Neutrophil (primary cell): ENCODE measurements around the gene SPDYA.
A peak's percentile ranks its signal among the peaks of the same experiment; 100 is the strongest.

Source experiments
- H3K27ac ChIP-seq: fragments of 200-600 bp; sonication (generic); 2 replicates; pipeline ENCODE4 v1.5.1; 2016; ENCODE audit warnings: mild to moderate bottlenecking, moderate library complexity
- H3K27me3 ChIP-seq: fragments of 200-600 bp; sonication (generic); 2 replicates; pipeline ENCODE4 v1.6.0; 2016; ENCODE audit warnings: mild to moderate bottlenecking
- H3K36me3 ChIP-seq: fragments of 200-600 bp; sonication (generic); 2 replicates; pipeline ENCODE4 v1.5.1; 2017
- H3K4me1 ChIP-seq, 2 experiments: fragments of 200-600 bp in 1 of 2; sonication (generic) in 1 of 2; 1 replicate in 1 of 2; 2 replicates in 1 of 2; pipeline versions ENCODE4 v1.5.1 to v1.6.1; 2013 to 2016; ENCODE audit warnings: low read depth in 1 of 2, low read length in 1 of 2, mild to moderate bottlenecking in 1 of 2, moderate library complexity in 1 of 2; ENCODE audit not compliant: control insufficient read depth in 1 of 2, insufficient read depth in 1 of 2
- H3K4me3 ChIP-seq, 2 experiments: fragments of 200-600 bp in 1 of 2; sonication (generic) in 1 of 2; 1 replicate in 1 of 2; 2 replicates in 1 of 2; pipeline ENCODE4 v1.5.1; 2013 to 2016; ENCODE audit warnings: low read depth in 1 of 2, low read length in 1 of 2, mild to moderate bottlenecking in 1 of 2, moderate library complexity in 1 of 2
- H3K9me3 ChIP-seq: fragments of 200-600 bp; sonication (generic); 2 replicates; pipeline ENCODE4 v1.5.1; 2016
- TF ChIP-seq, protein P1 (sequence below): fragments of 200-600 bp; sonication (generic); IDR thresholded peaks from 2 replicates; pipeline ENCODE4 v1.5.1; 2016; ENCODE audit warnings: antibody characterized with exemption

Gene SPDYA

DNA sequence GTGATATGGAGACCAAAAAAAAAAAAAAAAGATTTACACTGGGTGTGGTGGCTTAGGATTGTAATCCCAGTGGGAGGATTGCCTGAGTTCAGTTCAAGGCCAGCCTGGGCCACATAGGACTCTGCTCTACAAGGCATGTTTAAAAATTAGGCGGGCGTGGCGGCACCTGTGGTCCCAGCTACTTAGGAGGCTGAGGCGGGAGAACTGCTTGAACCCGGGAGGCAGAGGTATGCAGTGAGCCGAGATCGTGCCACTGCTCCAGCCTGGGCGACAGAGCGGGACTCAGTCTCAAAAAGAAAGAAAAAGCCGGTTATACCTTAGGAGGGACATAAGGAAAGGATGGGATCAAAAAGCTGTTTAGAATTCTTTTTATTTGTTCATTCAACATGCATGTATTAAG is 707 bp upstream of the SPDYA start:
- Histone ChIP-seq H3K9me3 (no peaks in the 10 kb centered on the region), H3K27me3 (peaks cover 27% of the 10 kb centered on the region), H3K4me1 (peaks cover 13 to 15% of the 10 kb centered on the region in 2 experiments), H3K36me3 (peaks cover 13% of the 10 kb centered on the region), H3K4me3 (peak overlapping the region in 1 of 2 experiments; percentile 55), H3K27ac (no peak overlapping the region)
- TF ChIP-seq, protein P1, sequence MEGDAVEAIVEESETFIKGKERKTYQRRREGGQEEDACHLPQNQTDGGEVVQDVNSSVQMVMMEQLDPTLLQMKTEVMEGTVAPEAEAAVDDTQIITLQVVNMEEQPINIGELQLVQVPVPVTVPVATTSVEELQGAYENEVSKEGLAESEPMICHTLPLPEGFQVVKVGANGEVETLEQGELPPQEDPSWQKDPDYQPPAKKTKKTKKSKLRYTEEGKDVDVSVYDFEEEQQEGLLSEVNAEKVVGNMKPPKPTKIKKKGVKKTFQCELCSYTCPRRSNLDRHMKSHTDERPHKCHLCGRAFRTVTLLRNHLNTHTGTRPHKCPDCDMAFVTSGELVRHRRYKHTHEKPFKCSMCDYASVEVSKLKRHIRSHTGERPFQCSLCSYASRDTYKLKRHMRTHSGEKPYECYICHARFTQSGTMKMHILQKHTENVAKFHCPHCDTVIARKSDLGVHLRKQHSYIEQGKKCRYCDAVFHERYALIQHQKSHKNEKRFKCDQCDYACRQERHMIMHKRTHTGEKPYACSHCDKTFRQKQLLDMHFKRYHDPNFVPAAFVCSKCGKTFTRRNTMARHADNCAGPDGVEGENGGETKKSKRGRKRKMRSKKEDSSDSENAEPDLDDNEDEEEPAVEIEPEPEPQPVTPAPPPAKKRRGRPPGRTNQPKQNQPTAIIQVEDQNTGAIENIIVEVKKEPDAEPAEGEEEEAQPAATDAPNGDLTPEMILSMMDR, result no peak

GRCh38 chr2:28818053-28818452 is 7.4 kb downstream of the SPDYA start:
- H3K36me3 ChIP-seq, result no peaks in the 10 kb centered on the region
- H3K4me3 ChIP-seq, result no peak overlapping the region
- TF ChIP-seq, protein P1, result no peak
- H3K9me3 ChIP-seq, result no peaks in the 10 kb centered on the region
- no peak overlapping the region for H3K27ac ChIP-seq
- H3K4me1 ChIP-seq, result peaks cover 0 to 4% of the 10 kb centered on the region in 2 experiments
- no peaks in the 10 kb centered on the region for H3K27me3 ChIP-seq

DNA sequence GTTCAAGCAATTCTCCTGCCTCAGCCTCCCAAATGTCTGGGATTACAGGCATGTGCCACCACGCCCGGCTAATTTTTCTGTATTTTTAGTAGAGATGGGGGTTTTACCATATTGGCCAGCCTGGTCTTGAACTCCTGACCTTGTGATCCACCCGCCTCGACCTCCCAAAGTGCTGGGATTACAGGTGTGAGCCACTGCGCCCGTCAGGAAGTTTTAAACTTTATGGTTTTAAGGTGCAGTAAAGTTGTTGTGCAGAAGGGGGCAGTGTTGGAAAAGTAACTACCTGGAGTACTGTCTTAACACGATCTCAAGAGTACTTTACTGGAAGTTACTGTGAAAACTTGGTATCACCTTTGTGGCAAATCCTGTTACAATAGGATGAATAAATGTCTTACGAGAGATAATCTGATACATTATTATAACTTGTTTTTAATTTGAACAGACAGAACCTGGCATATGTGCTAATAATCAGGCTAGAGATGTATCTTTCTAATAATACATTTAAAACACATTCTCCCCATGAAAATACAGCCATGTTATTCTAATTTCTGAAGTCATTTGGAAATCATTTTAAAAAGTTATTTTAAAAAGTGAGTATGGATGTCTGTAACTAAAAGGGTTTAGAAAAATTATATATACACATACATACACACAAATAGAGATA is 10.8 kb downstream of the SPDYA start:
- TF ChIP-seq, protein P1, result peak; percentile 77
- Histone ChIP-seq H3K4me3 (no peak overlapping the region), H3K36me3 (no peaks in the 10 kb centered on the region)

GRCh38 chr2:28822036-28822435 is 11.4 kb downstream of the SPDYA start:
- H3K27me3 ChIP-seq, result no peaks in the 10 kb centered on the region
- no peaks in the 10 kb centered on the region for H3K9me3 ChIP-seq
- no peaks in the 10 kb centered on the region for H3K36me3 ChIP-seq
- TF ChIP-seq, protein P1, result no peak
- H3K4me3 ChIP-seq, result no peak overlapping the region
- H3K4me1 ChIP-seq, result peaks cover 0 to 4% of the 10 kb centered on the region in 2 experiments
- H3K27ac ChIP-seq, result no peak overlapping the region

More for the DNA sequence above, 10.8 kb downstream of the SPDYA start:
- Histone ChIP-seq H3K9me3 (no peaks in the 10 kb centered on the region), H3K27me3 (no peaks in the 10 kb centered on the region), H3K27ac (no peak overlapping the region), H3K4me1 (peaks cover 0 to 4% of the 10 kb centered on the region in 2 experiments)

- Histone ChIP-seq H3K9me3 (no peaks in the 10 kb centered on the region), H3K27ac (no peak overlapping the region), H3K27me3 (no peaks in the 10 kb centered on the region), H3K4me3 (no peak overlapping the region), H3K4me1 (peaks cover 0 to 4% of the 10 kb centered on the region in 2 experiments), H3K36me3 (no peaks in the 10 kb centered on the region)
- TF ChIP-seq, protein P1, result no peak
These were observed 13.6 kb downstream of the SPDYA start for GRCh38 chr2:28824207-28824606.
